ENCODE measurements around the gene SNUPN.

Gene SNUPN

DNA sequence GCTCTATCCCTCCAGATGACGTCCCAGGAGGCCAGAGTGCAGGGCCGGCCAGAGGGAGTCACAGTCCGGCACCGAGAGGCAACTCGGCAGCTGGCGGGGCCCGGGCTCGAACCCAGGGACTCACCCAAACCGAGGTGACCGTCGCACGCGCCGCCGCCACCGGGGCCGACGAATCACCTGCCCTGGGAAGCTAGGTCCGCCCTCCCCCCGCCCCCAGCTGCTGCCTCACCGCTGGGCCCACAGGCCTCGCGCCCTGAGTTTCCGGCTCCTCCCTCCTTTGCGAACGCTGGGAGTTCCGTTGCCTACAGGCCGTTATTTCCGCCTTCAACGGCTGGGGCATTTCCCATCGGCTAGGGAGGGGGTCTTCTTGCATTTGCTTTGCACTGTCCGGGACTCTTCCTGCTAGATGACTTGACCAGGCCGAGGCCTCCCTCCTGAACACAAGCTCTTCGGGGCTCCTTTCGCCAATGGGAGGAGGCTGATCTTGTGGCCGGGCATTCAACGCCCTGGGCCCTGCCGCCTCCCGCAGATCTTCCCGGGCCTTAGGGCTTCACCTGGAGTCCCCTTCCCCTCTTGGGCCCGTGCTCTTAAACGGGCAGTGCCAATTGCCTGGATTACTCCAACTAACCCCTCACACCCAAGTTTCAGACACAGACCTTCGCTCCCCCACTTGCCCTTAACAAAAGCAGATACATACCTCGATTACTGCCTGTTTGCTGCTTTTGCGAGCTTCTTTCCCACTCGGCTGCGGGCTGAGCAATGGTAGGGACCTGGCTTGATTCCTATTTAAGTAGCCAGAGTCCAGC is at the start of gene SNUPN:
Gene SNUPN, minus strand, starts transcription at position 184 of the 806 bp plus-strand sequence. CDS start 4,674 bp downstream, outside the sequence.
- DNase-seq: peak; percentile 85

DNA sequence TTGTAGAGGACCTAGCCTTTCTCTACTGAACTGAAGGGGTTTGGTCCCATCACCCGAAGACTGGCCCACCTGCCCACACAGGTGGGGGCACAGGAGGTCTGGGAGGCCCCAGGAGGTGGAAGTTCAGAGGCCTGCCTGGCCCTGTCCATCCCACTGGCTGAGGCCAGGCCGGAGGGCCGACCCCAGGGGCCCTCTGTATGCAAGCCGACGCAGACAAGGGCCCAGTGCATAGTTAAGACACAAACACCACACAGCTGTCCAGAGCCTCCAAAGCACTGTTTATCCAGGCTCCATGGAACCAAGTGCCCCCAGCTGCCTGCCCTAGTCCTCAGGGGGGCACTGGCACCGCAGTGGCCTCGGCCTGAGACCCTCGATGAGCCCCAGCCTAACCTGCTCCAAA is 48.8 kb upstream of the SNUPN start:
- no peak for DNase-seq

DNA sequence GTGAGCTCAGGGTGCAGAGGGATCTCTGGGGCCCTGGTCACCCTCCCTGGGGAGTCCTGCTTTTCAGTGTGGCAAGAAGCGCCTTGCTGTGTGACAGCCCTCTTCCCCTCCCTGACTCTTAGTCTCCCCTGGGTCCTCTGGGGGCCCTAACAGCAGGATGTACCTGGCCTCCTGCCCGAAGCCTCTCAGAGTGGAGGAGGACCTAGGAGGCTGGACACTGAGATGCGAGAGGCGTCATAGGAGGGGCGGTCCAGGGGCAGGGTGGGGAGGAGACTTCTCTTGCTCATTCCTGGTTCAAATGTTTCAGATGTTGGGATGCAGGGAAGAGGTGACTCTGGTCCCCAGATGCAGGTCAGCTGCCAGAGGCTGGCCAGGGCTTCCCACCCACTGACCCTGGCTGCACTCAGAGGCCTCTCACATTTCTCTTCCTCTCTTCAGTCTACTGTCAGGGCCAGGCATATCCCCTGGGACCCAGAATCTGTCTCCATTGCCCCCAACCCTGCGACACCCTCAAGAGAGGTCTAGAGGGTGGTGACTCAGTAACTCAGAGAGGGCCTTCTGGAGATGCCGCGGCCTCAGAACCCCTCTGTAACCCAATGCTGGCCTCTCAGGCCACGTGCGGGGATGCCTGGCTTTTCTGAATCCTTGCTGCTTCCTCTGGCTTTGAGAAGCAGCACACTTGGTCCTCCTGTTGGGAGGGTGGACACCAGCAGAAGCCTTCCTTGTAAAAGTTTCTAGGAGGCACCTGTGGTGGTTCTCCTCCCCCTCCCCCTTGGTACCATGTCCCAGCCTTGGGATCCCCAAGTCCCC is 48.1 kb upstream of the SNUPN start:
- peak; percentile 17 for DNase-seq

DNA sequence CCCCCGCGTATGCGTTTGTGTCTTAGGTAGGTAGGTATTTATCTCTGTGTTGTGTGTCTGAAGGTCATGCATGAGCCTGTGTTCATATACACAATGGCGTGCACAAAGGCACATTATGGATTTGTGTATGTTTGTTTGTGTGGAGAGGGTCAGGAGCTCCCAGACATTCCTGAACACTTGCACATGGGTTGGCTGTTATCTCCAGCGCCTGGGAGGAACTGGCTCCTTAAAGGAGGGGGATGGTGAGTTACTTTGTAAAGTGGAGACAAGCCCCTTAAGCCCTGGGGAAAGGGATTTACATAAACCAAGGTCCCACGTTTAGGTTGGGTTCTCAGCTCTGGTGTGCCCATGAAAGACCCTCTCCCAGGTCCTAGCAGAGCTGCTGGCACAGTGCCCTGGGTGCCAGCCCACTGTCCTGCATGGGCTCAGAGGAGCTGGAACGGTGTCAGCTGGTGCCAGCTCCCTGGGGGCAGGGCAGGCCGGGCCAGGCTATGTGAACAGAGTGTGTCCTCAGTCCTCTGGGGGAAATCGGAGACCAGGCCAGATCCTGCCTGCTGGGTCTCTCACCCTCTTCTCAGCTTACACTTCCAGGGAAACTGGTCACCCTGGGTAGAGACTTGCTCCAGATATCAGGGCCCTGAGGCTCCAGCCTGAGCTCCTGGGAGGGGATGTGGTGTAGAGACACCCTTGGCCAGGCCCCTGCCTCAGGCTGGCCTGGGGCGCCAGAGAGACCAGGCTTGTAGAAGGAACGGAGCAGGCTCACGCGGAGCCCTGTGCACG is 47.3 kb upstream of the SNUPN start:
- no peak for DNase-seq

DNA sequence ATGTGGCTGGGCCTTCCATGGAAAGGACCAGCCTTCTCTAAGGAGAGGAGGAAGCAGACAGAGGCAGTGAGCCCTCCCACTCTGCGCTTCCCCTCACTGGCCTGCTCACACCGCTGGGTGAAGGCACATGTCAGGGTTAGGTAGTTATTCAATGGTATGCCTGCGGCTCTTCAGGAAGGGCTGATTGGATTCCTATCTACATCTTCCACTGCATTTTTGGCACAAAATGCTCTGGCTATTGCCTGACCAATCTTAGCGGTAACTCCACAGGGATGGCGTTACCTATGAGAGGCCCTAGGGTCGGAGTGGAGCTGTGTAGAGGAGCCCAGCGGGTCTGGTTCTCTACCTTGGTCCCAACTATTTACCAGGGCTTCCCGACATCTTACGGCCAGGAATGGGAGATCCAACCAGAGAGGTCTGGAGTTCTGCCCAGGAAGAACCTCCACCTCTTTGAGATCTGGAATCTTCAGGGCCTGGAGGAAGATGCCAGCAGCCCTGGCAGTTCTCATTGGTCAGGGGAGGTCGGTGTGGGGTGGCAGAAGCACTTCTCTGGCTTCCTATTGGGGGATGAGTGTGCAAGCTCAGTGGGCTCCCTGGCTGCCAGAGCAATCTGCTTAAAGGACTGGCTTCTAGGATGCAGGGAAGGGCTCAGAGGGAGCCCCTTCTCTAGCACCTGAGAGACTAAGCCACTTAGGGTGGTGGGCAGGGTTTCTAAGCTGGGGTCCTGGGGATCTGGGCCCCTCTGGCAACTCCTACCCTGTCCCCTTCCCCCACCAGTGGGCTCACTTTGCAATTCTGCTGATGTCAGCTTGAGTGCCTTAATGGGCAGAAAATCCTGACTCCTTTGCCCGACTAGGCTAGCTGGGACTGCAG is 46.4 kb upstream of the SNUPN start:
- no peak for DNase-seq

DNA sequence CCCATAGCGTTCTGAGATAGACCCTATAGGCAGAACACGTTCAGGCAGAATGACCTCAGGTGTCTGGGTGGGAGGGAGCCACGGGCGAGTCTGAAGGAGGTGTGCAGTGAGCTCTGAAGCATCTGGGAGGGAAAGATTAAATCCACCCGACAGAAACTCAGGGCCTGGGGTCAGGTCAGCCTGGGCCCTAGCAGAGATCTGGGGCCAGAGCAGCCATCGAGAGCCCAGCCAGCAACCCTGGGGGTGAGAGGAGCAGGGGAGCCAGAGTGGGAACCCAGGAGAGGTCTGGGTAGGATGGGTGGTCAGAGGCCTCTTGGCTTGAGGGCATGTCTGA is 44.3 kb upstream of the SNUPN start:
- no peak for DNase-seq

DNA sequence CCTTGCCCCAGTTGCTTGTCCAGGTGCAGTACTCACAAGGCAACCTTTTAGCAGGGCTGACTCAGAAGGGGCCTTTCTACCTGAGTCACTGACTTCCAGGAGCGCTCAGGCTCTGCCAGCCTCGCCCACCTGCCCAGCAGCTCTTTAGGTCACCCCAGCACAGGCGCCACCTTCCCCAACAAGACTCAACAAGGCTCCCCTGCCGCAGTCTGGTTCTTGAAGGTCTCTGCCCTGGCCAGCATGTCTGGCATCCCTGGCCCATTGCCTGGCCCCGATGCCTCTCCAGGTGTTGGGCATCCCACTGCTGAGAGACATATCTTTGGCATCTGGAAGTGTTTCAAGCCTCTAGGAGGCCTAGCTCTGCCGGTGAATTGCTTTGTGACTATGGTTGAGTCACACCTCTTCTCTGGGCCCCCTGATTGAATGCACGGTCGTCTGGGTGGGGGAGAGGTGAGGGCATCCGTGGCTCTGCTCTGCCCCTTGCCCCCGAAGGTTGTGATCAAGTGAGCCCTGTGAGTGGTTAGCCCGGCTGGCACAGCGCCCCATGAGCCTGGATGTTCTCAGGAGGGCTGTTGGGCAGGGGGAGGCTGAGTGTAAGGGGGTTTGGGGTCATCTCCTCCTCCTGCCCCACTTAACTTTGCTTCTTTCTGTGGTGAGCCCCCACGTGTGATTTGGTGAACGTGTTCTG is 43.8 kb upstream of the SNUPN start:
- no peak for DNase-seq

DNA sequence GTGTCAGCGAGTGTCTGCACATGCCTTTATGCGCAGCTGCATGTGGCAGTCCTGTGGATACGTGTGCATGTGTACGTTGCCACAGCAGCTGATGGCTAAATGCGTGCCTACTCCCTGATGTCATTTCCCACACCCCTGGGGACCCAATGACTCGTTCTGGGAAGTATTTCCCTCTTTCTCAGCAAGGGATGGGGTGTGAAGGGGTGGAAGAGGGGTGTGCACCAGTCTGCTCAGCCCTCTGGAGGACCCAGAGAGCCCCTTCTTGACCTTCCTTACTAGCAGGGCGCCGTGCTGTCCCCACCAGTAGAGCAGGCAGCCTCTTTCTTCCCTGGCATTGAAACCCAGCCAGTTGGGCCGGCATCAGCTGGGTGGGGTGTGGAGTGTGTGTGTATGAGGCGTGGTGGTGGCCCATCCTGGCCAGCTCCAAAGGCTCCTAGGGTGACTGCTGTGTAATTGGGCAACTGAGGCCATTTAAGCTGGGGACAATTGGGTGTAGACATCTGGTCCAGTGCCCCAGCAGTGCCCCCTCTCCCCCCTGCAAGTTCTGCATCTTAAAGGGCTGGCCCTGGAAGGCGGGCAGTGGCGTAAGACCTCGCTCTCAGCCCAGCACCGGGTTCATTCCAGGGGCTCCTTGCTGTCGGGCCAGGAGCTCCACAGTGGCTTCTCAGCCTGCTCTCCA is 41.4 kb upstream of the SNUPN start:
- no peak for DNase-seq

DNA sequence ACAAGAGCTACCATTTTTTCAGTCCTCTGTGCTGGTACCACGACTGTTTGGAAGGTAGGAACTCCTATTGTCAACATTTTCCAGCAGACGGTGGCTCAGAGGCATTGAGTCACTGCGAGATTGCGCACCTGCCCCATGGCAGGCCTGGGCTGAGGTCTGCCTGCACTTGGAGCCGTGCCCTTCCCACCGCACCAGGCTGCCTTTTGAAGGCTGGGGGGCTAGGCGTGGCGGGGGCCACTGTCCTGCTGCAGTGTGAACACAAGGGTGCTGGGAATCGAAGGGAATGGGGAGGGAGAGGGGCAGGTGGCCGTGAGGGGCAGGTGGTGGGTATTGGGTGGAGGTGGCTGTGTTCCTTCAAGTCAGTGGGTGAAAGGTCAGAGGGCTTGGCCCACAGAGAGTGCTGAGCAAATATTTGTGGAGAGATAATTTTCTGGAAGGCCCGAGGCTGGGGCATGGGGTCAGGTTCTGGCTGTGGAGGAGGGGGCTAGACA is 38.5 kb upstream of the SNUPN start:
- no peak for DNase-seq

DNA sequence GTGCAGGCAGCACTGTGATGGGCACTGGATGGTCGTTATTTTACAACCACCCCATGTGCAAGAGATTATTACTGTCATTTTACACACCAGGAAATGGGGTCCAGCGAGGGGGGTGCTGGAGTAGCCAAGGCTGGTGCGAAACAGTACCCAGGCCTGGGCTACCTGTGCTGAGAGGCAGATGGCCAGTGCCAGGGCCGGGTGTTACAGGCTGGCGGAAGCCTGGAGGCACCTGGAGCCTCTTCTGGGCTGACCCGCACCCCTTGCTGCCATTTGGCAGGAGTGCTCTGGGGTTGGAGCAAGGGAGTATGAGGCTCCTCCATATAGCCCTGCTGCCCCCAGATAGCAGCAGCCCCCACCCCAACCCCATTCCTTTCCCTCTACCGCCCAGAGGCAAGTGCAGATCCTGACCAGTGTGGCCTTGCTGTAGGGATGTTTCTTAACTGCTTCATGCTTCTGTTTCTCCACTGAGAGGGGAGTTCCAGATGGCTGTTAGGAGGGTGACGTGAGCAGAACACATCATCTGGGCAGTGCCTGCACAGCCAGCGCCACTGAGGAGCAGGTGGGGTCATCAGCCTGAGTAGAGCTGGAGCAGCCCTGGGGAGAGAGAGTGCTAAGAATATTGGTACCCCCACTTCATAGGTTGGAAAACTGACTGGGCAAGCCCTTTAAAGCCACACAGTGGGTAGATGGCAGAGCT is 37.4 kb upstream of the SNUPN start:
- no peak for DNase-seq

DNA sequence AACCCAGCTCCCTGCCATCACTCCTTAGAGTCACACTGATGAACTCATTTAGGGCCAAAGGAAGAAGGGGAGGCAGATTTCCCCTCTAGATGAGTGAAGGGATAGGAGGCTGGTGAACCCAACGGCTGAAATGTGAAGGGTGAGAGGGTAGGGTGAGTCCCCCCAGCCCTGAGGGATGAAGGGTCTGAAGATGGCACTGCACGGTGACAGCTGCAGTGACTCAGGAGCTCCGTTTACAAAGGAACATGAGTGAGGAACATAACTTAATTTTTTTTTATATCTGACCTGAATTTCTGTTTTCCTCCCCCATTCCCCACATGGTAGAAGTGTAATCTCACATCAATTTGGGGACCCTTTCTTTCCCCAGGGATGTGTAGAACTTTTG is 36.2 kb upstream of the SNUPN start:
- DNase-seq: no peak

DNA sequence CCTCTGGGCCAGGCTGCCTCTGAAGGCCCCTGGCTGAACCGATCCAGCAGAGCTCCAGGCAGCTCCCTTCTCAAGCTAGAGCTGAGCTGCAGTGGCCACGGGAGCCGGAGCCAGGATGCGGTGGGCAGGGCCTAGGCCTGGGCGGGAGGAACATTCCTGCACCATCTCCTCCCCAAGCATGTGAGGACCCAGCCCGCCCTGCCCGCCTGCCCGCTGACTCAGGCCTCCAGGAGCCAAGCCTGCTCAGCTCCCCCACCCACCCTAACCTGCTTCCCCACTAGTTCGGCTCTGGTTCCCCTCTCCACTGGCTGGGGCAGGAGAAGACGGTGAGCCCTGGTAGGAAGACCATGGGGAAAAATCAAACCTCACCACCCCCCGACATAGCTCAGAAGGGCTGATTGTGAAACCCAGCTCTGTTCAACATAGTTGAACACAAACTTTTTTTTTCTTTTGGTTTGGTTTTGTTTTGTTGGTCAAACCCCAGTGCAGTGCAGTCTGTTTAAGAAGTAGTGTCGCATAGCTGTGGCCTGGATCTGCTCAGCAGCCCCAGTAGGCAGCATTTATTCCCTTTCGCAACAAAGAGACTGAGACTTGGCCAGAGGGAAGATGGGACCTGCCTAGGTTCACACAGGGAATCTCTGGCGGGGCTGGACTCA is 35.7 kb upstream of the SNUPN start:
- no peak for DNase-seq

DNA sequence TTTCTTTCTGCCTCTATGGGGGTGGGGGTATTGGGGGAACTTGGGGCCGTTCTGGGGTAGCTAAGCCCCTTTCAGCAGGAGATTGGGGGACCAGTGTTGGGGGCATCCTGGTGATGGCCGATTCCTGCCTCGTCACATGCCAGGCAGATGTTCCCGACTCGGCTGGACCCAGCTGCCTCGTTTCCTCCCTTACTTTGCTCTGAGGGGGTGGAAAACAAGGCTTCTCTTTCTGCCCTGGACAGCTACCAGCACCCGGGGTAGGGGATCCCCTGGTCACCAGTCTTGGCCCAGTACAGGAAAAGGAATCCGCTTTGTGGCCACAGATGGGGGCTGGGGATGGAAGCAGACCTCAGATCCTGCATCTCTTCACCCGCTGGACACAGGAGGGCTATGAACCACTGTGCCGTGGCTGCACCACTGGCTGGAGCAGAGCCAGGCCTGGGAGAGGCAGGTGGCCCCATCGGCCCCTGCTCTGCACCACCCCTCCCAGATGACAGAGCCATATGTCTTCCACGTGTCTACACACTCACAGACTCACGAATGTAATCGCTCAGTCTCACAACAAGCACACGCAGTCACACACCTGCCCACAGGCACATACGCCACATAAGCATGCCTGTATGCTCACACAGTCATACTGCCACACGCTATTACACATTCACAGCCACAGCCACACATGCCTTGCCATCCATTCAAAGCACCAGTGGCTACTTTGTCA is 34.6 kb upstream of the SNUPN start:
- no peak for DNase-seq

DNA sequence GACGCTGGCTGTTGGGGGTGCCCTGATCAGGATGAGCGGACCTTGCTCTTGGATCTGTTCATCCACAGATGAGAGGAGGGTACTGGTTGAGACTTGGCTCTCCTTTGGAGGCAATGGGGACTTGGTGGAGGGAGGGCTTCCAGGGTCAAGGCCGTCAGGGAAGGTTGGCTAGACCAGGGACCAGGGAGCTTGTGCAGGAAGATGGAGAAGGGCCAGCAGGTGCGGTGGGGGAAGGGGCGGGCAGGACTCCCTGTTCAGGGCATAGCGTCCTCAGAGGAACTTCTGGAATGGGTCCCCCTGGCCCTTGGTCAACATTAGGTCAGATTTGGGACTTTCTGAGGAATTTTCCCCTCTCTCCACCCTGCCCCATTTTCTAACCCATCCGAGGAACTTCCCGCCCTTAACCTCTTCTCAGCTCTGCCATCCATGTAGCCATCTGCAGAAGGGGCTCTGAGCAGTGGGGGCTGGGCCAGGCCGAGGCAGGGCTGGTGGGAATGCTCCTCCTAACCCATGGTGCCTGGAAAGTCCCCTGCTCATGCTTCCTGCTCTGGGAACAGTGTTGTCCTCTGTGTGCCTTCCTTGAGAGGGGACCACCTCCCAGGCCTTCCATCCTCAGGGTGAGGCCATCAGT is 33.7 kb upstream of the SNUPN start:
- DNase-seq: no peak

DNA sequence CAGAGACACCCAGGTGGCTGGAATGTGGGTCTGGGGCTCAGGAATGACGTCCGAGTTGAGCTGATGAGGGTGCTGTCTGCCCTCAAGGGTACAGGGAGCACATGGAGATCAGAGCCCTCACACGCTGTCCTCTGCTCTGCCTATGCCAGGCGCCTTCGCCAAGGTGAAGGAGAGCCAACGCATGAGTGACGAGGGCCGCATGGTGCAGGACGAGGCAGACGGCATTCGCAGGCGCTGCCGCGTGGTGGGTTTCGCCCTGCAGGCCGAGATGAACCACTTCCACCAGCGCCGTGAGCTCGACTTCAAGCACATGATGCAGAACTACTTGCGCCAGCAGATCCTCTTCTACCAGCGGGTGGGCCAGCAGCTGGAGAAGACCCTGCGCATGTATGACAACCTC is 31.3 kb upstream of the SNUPN start:
- no peak for DNase-seq

DNA sequence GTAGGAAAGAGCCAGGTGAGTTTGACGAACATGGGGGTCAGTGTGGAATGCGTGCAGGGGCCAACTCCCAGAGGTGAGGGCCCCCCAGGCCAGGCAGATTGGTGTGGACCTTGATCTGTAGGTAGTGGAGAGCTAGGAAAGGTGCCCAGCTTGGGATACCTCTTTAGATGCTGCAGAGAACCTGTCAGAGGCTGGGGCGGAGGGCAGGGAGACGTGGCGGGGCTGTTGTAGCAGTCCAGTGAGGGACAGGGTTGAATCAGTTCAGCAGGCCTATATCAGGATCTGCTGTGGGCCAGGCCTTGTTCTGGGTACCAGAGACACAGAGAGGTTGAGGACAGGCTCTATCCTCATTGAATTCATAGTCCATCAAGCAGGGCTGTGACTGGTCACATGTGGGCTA is 30.8 kb upstream of the SNUPN start:
- DNase-seq: no peak

DNA sequence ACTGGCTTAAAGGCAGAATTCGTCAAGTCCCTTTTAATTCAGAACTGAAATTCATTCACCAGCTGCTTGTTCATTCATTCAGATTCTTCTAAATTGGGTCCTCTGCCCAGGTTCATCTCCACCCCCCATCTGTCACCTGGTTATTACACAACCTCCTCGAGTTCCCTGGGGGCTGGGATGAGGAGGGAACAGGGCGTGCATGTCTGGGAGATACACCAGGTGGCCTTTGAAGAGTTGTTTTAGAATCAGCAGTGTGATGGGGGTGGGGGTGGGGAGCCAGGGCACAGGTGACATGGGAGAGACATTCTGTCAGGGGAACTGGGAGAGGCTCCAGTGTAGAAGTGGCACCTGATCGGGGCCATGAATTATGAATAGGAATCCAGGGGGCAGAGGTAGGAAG is 30.4 kb upstream of the SNUPN start:
- DNase-seq: no peak

DNA sequence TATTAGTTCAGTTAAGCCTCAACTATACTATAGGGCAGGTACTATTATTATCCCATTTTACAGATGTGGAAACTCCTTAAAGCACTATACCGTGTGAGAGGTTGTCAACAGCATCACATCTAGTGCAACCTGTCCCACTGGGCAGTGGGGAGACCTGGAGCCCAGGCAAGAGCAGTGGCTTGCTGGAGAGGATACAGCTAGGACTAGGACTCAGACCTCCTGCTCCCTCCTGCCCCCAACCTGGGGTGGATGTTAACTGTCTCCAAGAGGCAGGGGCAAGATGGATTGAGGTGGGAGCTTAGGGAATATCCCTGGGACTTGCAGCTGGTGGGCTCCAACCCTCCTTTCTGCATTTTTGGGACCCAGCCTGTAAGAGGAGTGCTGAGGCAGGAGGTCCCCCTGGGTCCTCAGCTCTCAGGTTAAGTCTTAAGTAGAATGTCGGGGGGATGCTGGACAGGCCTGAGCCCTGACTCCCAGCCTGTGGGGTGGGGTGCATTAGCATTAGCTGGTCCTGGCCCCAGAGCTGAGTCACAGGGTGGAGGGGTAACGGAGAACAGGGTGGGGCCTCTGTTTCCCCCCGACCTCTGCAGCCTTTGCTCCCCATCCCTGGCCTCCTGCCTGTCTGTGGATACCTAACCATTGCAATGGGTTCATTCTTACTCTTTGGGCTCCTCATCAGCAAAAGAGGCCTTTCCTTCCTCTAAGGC is 28.8 kb upstream of the SNUPN start:
- no peak for DNase-seq

Measured in NCI-H1092 treated with DMSO at 0.1 percent for 48 hours (cell line).